Stimulated activated CD8-positive, alpha-beta memory T cell treated with anti-CD3 and anti-CD28 coated beads, Interleukin-4, amount 100 ng/mL, for 24 hours (primary cell): ENCODE data around the gene SLC35B2.

ENCODE experiments used
- DNase-seq: peaks from one replicate; pipeline ENCODE4 v3.0.0-alpha.2; 2020; ENCODE audit warnings: low read depth

SLC35B2 gene

GRCh38 chr6:44253307-44254101 is 3.8 kb downstream of the SLC35B2 start:
- no peak for DNase-seq

- no peak for DNase-seq
Measured at GRCh38 chr6:44251576-44252524, 5.5 kb downstream of the SLC35B2 start.

- DNase-seq: no peak
Measured at GRCh38 chr6:44250718-44251123, 6.6 kb downstream of the SLC35B2 start.

GRCh38 chr6:44250067-44250717 is 7.1 kb downstream of the SLC35B2 start:
- no peak for DNase-seq

- no peak for DNase-seq
Measured at GRCh38 chr6:44249082-44249748, 8.1 kb downstream of the SLC35B2 start.

- no peak for DNase-seq
Measured at GRCh38 chr6:44248579-44248978, 8.7 kb downstream of the SLC35B2 start.

- DNase-seq: peak; percentile 87
Measured at GRCh38 chr6:44247338-44248302, 9.7 kb downstream of the SLC35B2 start.

- peak; percentile 92 for DNase-seq
Measured at GRCh38 chr6:44246663-44247337, 10.5 kb downstream of the SLC35B2 start, which contains the start of gene HSP90AB1. HSP90AB1 (plus strand) TSS chr6:44247101; CDS start chr6:44248630, 1,529 bp downstream.

- DNase-seq: peak; percentile 84
Measured at GRCh38 chr6:44245912-44246662, 11.2 kb downstream of the SLC35B2 start.

- no peak for DNase-seq
Measured at GRCh38 chr6:44245391-44245911, 11.9 kb downstream of the SLC35B2 start.

GRCh38 chr6:44243345-44243744 is 14.0 kb downstream of the SLC35B2 start:
- no peak for DNase-seq

- DNase-seq: no peak
Measured at GRCh38 chr6:44238687-44239350, 18.5 kb downstream of the SLC35B2 start.

- peak; percentile 68 for DNase-seq
Measured at GRCh38 chr6:44237813-44238433, 19.4 kb downstream of the SLC35B2 start.

- DNase-seq: no peak
Measured at GRCh38 chr6:44237021-44237812, 20.1 kb downstream of the SLC35B2 start.

GRCh38 chr6:44235891-44236516 is 21.3 kb downstream of the SLC35B2 start:
- no peak for DNase-seq

GRCh38 chr6:44235269-44235668 is 22.1 kb downstream of the SLC35B2 start:
- no peak for DNase-seq
